WERI-Rb-1 (cell line): ENCODE data around the gene SH3BP4.

Experiments used
- DNase-seq: peaks from one replicate; pipeline ENCODE4 v3.0.0-alpha.2; 2020
- H3K27ac ChIP-seq: fragments of 250-450 bp; sonication (Bioruptor Pico); 2 replicates; pipeline ENCODE4 v1.5.1; 2020; ENCODE audit warnings: mild to moderate bottlenecking, moderate library complexity
- H3K27me3 ChIP-seq: fragments of 250-450 bp; sonication (Bioruptor Pico); 2 replicates; pipeline ENCODE4 v1.5.1; 2021; ENCODE audit warnings: mild to moderate bottlenecking, low read depth, moderate library complexity; ENCODE audit not compliant: insufficient read depth, severe bottlenecking
- H3K36me3 ChIP-seq: fragments of 250-450 bp; sonication (Bioruptor Pico); 2 replicates; pipeline ENCODE4 v1.5.1; 2020; ENCODE audit warnings: mild to moderate bottlenecking, moderate library complexity
- H3K4me3 ChIP-seq: 2 replicates; pipeline ENCODE4 v1.5.1; 2011; ENCODE audit warnings: low read depth, mild to moderate bottlenecking, control low read depth, low read length
- H3K9me3 ChIP-seq: fragments of 250-450 bp; sonication (Bioruptor Pico); 2 replicates; pipeline ENCODE4 v1.5.1; 2021; ENCODE audit warnings: mild to moderate bottlenecking, moderate library complexity; ENCODE audit not compliant: severe bottlenecking
- TF ChIP-seq, protein P1 (sequence below): IDR thresholded peaks from 2 replicates; pipeline ENCODE4 v1.5.1; 2011; ENCODE audit warnings: low read depth, mild to moderate bottlenecking, control low read depth, inconsistent platforms, low read length

The SH3BP4 gene

DNA sequence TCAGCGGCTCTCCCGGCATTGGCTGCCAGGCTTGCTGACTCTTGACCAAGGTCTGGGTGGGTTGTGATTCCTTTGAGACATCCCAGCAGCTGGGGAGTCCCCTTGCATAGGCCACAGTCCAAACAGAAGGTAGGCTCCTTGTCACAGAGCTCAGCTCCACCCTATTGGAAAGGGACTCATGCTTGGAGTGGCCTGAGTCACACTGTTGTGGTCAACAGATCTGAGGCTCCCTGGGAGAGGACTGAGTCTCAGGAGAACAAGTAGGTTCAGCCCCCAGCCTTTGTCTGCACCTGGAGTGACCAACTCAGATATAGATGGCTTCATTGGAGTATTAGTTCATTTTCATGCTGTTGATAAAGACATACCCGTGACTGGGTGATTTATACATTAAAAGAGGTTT is 32.1 kb upstream of the SH3BP4 start:
- Histone ChIP-seq H3K27ac (no peak overlapping the region), H3K9me3 (no peaks in the 10 kb centered on the region), H3K27me3 (no peaks in the 10 kb centered on the region), H3K36me3 (no peaks in the 10 kb centered on the region), H3K4me3 (no peak overlapping the region)
- no peak for DNase-seq
- TF ChIP-seq, protein P1, sequence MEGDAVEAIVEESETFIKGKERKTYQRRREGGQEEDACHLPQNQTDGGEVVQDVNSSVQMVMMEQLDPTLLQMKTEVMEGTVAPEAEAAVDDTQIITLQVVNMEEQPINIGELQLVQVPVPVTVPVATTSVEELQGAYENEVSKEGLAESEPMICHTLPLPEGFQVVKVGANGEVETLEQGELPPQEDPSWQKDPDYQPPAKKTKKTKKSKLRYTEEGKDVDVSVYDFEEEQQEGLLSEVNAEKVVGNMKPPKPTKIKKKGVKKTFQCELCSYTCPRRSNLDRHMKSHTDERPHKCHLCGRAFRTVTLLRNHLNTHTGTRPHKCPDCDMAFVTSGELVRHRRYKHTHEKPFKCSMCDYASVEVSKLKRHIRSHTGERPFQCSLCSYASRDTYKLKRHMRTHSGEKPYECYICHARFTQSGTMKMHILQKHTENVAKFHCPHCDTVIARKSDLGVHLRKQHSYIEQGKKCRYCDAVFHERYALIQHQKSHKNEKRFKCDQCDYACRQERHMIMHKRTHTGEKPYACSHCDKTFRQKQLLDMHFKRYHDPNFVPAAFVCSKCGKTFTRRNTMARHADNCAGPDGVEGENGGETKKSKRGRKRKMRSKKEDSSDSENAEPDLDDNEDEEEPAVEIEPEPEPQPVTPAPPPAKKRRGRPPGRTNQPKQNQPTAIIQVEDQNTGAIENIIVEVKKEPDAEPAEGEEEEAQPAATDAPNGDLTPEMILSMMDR: no peak

DNA sequence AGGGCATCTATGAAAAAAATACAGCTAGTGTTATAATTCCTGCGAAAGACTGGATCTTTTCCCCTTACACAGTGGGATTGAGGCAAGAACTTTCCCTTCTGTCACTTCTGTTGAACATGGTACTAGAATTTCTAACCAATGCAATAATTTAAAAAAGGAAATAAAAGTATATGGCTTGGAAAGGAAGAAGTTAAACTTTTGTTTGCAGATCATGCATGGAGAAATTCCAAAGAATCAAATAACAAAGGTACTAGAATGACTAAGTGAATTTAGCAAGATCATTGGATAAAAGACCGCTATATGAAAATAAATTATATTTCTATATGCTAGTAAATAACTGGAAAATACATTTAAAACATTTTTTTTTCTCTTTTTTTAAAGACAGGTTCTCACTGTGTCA is 31.0 kb upstream of the SH3BP4 start:
- Histone ChIP-seq H3K36me3 (no peaks in the 10 kb centered on the region), H3K27me3 (no peaks in the 10 kb centered on the region), H3K4me3 (no peak overlapping the region), H3K27ac (no peak overlapping the region), H3K9me3 (no peaks in the 10 kb centered on the region)
- TF ChIP-seq, protein P1: no peak
- no peak for DNase-seq

DNA sequence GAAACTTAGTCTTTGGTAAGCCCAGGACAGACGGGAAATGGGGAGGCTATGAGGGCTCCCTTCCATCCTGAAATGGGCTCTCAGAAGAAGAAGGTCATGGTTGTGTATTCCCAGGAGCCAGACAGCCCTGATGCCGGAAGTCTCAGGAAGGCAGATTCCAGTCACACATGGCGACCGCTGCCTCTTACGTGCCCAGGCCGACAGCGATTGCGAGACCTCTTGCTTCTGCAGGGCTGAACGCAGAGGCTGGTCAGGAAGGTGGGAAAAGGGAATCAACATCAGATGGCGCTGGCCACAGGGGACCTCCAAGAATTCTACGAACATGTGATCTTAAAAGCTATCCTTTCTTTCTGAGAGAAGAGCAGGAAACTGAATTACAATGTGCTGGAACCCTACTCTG is 22.8 kb upstream of the SH3BP4 start:
- H3K27me3 ChIP-seq: no peaks in the 10 kb centered on the region
- no peaks in the 10 kb centered on the region for H3K36me3 ChIP-seq
- no peak overlapping the region for H3K27ac ChIP-seq
- no peak overlapping the region for H3K4me3 ChIP-seq
- DNase-seq: no peak
- no peaks in the 10 kb centered on the region for H3K9me3 ChIP-seq
- TF ChIP-seq, protein P1: no peak

DNA sequence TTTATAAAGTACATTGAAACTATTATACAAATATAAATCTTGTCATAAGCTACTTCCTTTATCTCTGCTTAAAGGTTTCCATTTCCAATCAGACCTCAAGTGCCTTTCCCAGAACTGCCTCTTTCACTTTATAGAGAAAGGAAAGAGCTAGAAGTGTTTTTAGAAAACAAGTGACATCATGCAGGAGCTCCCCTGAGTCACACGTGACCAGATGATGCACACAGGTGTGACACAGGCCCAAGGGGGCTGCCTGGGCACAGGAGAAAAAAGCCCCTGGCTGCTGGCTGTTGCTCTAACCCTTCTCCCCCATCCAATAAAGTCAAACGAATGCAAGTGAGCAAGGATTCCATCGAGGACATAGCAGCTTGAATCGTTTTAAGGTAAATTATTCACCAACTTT is 21.4 kb upstream of the SH3BP4 start:
- no peak for DNase-seq
- TF ChIP-seq, protein P1: no peak
- Histone ChIP-seq H3K9me3 (no peaks in the 10 kb centered on the region), H3K36me3 (no peaks in the 10 kb centered on the region), H3K4me3 (no peak overlapping the region), H3K27ac (no peak overlapping the region), H3K27me3 (no peaks in the 10 kb centered on the region)

DNA sequence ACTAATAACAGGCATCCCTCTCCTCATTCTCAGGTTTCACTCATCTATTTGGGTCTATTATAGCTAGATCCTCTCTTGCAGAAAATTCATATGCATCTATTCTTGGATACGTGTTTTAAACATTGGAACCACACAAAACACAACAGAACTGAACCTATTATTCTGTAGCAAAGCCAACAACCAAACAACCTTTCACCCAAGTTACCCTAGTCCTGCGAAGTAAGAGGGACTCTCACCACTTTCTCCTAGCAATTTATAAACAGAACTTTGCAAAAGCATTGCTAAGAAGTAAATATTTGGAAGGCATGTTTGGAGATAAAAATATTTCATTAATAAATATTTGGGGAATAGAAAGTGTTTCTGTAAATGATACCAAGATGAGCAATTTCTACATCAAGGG is 20.4 kb upstream of the SH3BP4 start:
- DNase-seq: no peak
- TF ChIP-seq, protein P1: no peak
- no peak overlapping the region for H3K4me3 ChIP-seq
- no peak overlapping the region for H3K27ac ChIP-seq
- no peaks in the 10 kb centered on the region for H3K27me3 ChIP-seq
- H3K36me3 ChIP-seq: no peaks in the 10 kb centered on the region
- no peaks in the 10 kb centered on the region for H3K9me3 ChIP-seq

DNA sequence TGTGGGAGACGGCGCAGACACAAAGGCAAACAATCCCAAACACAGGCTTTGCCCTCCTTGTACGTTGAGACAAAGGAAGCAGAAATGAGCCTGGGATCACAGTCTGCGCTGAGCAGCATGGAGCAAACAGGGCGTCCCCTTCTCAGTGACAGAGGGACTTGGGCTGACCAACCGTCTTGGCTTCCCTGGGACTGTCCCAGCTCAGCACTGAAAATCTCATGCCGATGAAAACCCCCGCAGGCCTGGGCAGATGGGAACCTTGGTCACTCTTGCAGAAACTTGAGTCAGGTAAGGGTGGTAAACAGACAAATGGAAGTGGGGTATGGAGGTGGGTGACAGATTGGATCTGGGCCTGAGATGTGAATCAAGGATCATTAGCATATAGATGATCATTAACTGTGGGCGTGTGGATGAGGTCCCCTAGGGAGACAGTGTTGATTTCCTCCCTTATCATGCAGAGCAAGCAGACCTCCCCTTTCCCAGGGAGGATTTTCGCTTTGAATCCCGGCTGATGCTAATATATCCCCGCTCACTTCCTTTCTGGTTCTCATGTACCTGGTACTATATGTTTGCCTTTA is 19.1 kb upstream of the SH3BP4 start:
- TF ChIP-seq, protein P1: no peak
- Histone ChIP-seq H3K36me3 (no peaks in the 10 kb centered on the region), H3K9me3 (no peaks in the 10 kb centered on the region), H3K27me3 (no peaks in the 10 kb centered on the region), H3K27ac (no peak overlapping the region), H3K4me3 (no peak overlapping the region)
- DNase-seq: no peak
